ENCODE measurements around the gene PIMREG.

PIMREG gene

DNA sequence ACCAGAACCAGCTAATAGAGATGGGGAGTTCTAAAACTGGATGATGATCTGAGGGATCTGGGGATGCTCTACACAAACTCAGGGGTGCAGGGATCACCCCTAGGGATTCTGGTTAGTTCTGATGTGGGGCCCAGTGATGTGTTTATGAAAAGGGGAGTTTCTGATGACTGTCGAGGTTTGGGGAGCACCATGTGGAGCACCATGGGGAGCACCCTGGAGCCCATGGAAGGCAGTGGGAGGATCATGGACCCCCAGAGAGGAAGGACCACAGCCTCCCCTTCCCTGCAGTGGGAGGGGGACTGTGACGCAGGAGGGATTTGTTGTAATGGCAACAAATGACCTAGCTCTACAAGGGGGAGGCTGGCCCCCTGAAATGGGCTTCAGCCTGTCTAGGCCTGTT, 18.4 kb downstream of the PIMREG start:
- no peak for DNase-seq

DNA sequence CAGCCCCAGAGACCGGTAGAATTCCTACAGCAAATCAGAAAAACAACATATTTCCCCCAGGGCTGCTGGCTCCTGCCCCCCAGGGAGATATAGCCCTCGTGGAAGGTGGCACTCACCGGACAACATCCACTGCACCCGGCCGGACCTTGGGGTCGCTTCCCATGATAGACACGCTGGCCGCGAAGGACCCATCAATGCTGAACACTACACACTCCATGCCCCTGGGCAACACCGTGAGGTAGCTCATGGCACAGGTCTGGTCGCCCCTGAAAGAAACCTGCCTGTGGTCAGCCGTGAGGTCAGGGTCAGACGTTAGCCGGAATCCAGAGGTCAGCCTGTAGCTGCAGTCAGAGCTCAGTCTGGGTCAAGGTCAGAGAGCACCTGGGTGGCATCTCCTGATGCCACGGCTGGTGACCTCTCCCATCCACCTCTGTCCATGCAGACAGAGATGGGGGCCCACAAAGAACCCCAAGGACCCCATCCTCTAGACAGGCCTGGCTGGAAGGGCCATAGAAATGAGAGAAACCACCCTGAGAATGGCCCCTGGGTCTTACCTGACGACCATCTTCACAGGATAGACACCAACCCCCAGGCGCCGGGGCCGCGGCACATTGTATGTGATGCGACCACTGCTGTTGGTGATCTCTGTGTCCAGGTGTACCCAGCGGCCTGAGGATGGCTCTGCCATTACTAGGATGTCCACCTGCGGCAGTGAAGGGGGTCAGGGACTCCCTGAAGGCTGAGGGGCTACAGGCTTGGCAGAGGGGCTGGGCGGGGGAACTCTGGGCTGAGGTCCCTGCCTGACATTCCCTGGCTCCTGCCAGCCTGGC, 19.6 kb downstream of the PIMREG start:
- DNase-seq = no peak

DNA sequence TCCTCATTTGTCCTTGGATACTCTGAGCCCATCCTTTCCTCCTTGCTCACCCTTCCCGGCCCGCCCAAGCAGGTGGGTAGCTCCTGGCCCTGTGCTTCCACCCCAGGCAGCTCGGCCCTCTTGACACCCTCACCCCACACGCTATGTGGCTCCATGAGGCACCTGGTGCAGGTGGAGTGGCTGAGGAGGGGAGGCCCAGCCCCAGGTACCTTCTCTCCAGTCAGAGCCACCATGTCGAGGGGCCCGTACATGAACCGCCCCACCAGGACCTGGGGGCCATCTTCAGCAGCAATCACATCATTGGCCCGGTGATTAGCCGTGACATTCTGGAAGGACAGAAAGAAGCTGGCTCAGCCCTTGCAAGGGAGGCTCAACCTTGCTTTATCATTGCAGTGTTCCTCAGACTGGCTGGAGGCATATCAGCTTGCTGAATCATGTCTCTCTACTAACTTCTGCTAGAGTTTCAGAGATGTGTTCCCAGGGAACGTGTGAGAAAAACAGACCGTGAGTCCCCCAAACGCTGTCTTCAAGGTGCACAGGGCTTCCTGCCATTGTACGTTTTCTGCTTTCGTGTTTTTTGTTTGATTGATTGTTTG, 20.3 kb downstream of the PIMREG start:
- DNase-seq = no peak

DNA sequence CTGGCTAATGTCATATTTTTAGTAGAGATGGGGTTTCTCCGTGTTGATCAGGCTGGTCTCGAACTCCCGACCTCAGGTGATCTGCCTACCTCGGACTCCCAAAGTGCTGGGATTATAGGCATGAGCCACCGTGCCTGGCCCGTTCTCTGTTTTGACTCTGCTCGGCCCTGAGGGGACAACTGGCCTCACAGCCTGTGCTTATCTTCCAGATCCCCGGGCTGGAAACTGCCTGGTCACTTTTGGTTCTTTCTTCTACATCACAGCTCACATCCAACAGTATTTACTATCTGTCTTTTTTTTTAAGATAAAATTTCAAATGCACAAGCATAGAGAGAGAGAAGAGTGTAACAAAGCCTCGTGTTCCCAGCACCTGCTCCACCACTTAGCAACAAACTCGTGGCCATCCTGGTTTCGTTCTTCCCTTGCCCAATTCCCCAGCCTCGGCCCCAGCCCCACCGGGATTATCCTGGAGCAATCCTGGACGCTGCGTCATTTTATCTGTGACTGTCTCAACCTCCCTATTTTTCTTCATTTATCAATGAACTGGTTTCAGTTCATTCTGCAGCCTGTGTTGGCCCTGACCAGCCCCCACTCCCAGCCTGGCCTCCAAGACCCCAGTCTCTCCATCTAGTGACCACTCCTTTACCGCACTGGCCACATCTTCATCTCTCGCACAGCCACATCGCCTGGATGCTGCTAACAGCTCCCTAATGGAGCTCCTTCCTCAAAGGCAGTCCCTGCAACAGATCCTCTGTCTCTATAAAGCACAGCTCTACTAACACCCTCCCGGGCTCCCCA, 21.1 kb downstream of the PIMREG start:
- no peak for DNase-seq

DNA sequence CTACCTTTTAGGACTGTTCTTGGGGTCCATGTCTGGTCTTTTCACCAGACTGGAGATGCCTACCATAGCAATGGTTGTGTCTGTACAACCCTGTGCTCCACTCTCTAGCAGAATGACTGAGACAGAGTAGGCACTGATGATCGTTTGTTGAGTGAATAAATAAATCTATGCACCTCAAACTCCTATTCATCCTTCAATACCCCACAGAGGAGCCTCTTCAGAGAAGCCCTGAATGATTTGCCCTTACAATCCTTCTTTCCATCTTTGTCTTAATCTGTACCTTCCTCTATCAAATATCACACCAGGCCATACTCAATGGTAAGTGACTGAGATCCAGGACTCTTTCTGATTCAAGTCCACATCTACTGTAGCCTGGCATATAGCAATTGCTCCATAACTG, 23.3 kb downstream of the PIMREG start:
- DNase-seq = no peak

DNA sequence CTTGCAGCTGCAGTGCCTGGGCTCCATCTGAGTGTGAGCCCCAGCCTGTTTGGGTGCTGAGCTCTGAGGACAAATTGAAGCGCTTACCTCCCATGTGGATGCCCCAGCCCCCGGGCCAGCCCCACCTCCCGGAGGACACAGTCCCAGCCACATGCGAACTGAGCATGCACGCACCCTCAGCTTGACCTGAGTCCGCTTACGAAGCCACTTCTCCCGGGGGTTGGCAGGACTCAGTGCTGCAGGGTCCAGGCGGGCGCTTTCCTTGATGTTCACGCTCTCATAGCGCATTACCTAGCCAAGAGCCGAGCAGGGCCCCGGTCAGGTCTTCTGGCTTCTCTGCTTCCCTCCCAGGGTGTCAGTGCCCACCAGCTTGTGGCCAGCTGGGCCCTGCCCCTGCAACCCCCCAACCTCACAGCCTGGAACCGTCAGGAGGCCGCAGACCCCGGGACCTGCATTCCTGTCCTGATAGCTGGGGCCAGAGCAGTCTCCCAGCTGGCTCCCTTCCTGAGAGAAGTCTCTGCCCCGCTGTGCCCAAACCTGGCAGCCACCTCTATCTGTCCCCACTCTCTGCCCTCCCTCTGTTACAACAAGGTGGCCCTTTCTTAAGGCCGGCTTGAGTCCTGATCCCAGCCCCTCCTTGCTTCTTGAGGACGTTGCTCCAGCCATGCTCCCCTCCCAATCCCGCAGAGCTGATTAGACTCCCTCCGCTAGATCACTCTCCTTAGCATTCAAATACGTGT, 24.0 kb downstream of the PIMREG start:
- DNase-seq = no peak

DNA sequence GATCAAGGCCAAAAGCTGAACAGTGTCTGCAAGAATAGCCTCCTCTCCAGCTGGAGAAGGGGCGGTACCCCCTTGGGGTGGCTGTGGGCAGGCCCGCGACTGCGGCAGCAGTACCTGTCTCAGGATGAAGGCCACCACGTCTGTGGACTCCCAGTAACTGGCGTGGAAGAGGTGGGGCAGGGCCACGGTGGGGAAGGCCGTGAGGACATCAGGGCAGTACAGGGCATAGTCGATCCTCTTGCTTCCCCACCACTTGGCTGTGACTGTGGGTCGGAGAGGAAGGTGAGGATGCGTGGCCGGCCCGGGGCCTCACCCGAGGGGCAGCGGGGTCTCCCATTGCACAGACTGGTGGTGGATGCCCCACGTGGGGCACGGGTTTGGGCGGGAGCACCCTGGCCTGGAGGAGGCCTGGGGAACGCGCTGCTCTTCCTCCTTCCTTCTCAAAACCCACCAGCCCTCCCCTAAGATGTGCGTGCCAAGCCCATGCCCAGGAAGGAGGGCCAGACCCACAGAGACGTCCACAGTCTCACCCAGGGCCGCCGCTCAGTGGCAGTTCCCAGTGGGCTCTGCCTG, 26.0 kb downstream of the PIMREG start:
- DNase-seq = no peak

DNA sequence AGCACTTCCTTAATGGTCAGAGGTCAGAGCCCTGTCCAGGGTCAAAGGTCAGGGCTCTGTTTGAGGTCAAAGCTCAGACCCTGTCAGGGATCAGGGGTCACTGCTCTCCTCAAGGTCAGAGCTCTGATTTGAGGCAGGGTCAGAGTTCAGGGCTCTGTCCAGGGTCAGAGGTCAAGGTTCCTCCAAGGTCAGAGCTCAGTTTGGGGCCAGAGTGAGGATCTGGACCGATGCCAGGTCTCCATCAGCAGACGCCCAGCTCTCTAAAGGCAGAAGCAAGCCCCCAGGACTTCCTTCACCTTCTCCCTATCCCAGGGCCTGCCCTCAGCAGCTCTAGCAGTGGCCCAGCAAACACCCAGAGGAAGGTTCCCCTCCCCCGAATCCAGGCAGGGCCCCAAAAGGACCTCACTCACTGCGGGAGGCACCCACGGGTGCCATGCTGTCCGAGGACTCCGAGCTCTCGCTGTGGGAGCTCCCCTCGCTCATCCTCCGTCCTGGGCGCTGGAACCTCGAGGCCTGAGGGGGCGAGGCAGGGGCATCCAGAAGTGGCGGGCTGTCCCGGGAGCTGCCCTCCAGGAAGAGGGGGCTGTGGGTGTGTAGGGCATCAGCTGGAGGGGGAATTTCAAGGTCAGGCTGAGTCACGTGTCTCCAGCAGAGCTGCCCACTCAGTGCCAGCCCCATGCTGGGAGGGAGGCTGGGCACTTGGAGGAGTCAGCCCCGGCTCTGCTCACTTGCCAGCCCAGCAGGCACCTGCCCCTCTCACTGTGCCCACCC, 26.7 kb downstream of the PIMREG start:
- DNase-seq = no peak

DNA sequence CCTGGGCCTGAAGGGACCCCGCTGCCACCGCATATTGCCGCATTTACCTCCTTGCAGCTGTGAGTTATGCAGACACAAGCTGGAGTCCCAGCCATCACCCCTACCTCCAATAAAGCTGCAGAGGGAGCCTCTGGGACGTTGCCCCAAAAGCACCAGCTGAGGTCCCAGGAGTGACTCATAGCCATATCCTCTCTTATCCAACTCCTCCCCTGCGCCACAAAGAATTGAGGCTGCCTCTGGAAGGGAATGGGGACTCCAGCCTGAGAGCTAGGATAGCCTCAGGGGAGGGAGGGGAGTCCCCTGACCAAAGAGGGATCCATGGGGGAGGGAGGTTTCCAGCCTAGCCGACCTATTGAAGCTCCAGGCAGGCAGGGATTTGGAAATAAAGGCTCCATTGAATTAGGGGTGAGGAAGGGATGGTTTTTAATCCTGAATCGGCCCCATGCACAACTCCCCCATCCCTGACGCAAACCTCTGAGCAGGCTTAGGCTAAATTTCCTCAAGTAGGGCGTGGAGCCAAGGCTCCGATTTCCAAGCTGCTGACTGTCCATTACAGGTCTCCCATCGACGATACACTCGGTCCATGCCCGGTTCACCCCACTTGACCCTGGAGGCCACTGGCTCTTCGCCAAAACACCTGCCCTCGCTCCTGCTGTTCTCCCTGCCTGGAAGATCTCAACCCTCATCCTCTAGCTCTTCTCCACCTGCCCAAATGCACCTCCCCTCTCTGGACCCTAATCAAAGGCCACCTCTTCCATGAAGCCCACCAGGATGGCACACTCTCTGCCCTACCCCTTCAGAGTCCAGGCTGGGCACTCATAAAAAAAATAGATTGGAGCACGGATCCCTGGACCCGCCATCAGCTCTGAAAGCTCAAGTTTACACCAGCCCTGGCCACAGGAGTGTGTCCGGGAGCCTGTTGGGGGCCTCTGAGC, 27.5 kb downstream of the PIMREG start:
- no peak for DNase-seq

DNA sequence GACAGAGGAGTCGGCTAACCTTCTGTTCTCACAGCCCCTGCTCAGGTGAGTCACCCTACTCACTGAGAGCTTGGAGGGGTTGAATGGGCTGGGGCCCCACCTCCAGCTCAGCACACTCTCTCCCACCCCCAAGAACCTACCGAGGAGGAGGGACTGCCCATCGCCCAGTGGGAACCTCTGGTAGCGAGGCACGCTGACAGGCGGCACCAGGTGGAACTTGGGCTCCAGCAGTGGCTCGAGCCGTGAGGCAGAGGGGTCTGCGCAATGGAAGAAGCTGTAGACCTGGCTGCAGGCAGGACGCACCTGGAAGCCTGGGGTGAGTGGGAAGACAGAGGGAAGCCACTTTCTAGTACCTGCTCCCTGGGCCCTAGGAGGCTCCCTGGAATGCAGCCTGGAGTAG, 28.3 kb downstream of the PIMREG start:
- DNase-seq = no peak

DNA sequence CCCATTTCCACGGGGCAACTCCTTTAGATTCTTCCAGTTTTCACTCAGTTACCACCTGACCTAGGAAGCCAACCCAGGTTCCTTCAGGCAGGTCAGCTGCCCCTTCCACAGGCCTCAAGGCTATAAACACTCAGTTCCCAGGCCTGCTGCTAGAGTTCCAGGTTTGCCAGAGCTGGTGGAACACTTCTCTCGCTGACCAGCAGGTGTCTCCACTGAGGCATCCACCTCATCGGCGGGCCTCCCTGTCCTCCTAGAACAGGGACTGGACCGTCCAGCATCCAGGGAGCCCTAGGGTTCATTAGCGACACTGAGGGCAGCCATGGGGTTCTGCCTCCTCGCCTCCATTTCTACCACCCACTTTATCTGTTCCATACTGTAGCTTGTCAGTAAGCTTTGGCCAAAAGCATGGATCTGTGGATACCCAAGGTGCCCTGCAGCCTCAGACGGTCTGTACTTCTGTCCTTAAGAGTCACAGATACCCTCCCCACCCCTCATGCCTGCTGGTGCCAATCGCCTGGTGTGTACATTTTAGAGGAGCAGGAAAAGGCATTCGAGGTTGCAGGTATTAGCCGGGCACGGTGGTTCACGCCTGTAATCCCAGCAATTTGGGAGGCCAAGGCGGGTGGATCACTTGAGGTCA, 29.0 kb downstream of the PIMREG start:
- DNase-seq = peak; percentile 67

DNA sequence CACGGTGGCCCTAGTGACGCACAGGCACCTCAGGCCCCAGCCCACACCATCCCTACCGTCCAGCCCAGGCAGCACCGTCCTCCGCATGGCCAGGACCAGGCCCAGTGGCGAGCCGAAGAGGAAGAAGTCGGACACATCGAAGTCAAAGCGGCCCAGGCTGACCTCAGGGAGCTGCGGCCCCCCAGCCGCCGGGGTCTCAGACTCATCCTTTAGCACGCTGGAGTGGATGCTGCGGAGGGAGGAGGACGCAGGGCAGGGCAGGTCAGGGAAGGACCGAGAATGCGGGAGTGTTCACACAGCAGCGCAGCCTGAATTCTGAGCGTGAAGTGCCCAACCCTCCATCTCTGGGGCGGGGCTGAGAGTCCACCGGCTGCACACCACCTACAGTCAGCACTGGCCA, 30.1 kb downstream of the PIMREG start:
- DNase-seq = no peak

DNA sequence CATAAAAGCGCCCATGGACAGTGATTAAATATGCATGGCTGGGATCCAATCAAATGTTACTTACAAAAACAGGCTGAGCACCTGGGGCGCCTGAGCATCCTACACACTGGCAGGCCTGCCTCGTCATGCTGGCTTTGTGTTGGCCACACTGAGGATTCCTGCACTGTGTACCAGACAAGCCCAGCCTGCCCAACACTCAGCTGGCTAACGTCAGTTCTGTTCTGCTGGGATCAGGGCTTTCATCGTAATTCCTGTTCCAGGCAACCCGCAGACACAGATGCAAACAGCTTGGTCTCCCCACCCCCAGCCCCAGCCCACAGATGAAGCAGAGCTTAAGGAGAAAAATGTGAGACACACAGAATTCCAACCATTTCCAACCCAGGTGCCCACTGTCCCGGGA, 30.7 kb downstream of the PIMREG start:
- no peak for DNase-seq

DNA sequence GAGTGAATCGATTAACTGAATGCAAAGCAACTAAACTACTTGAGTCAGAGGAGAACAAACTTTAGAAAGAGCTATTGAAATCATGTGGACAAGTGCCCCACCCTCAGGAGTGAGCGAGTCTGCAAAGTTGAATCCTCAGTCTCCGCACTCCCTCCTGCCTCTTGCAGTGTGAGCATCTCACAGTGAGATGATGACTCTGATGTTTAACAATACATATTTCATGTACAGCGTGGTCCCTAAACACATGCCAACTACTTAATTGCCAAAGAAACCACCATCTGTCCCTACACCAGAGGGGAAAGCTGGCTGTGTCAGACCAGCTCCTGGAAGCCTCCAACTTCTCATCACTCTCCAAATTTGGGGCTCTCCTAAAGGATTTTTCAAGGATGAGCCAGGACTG, 31.2 kb downstream of the PIMREG start:
- DNase-seq = no peak

DNA sequence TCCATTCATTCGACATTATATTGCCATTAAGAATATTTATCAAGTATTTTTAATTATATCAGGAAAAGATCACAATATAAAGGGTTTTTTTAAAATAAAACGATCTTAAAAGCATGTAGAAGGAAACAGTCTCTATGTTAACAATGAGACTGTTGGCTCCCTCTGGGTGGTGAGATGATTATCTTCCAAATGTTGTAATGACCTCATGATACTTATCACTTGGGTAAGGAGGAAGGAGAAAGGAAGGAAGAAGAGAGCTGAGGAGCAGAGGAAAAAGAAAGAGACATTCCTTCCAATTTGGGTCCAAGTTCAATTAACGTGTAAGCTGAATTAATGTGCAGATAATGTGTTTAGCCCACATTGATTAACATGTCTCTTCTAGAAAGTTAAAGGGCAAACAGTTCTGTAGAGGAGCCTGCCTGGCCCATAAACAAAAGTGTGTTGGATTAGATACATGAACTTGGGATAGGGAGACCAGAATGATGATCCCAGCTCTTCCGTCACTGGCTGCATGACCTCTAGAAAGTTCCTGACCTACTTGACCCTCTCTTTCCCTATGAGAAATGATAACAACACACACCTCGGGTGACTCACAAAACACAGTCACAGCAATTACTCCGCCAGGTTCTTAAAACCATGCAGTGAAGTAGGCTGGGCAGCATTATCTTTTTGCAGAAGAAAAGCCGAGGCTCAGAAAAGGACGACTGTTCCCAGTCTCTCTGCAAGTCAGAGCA, 32.0 kb downstream of the PIMREG start:
- no peak for DNase-seq

DNA sequence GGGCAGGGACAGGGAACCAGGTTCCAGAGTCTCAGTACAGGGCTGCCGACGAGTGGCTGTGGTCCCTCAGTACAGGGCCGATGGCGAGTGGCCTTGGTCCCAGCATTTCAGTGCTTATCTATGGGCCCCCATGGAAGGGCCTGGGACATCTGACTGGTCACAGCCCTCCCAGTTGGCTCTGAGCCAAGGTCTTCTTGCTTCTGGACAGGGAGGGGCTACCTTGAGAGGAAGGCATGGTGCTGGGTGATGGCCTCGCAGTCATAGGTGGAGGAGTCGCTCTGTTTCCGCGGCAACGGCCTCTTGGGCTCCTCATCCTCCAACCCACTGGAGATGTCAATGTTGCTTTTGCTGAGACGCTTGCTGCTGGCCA, 32.5 kb downstream of the PIMREG start:
- DNase-seq = no peak

DNA sequence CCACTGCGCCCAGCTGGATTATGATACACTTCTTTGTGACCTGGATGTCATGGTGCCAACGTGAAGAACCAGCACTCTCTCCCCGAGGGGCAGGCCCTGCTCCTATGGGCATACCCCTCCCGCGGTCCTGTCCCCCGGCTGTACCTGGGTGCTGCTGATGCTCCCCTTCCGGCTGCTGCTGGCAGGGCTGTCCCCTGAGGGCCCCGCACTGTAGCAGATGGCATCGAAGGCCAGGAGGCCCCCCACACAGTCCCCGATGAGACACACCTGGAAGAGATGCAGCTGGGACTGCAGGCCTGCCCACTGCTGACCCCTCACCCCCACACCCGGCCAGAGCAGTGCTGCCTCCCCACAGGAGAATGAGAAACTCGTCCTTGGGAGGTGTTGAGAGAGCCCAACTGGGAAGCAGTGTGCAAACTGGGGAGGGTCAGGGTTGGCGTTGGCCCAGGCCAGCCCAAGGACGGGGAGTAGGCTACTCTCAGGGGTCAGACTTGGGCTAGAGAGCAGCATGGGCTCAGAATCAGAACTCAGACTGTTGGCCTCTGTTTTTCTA, 33.7 kb downstream of the PIMREG start:
- DNase-seq = no peak

DNA sequence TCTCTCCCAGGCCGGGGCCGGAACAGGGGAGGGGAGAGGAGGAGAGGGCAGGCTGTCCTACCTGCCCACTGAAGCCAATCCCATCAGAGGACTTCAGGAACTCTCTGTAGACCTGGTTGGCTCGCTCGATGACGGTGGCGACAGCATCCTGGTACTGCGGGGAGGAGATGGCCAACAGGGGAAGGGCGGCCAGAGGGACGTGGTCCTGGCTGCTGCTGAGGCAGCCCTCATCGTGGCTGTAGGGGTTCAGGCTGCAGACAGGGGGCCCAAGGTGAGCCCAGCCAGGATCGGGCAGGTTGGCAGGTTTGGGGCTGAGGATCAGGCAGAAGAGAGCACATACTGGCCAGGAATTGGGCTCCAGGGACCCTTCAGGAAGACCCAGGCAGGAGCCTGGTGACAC, 34.2 kb downstream of the PIMREG start:
- no peak for DNase-seq

DNA sequence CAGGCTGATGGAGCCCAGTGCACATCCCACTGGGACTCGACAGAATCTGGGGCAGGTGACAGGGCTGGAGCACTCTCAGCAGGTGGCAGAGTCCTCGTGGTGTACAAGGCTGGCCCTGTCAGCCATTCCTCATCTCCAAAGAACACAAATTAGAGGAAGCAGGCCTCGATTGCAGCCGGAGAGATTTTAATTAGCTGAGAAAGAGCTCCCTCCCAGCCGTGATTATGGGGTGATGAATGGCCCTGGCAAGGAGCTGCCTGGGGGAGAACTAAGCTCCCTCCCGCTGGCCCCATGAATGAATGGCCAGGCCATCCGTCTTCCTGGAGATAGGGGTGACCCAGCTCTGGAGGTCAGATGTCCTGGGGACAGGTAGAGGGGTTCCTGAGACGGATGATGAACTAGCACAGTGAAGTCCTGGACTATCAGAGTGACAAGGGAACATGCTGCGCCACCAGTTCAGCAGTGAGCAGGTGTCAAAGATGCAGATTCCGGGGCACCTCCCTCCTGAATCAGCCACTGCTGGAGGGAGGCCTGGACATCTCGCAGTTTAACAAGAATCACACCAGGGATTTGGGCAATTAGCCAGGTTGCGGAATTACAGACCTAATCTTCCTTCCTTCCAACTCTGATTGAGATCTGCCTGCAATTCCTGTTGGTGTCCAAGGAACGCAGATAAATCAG, 35.5 kb downstream of the PIMREG start:
- no peak for DNase-seq
